Stimulated activated CD8-positive, alpha-beta memory T cell treated with anti-CD3 and anti-CD28 coated beads, Interleukin-12 subunit alpha, Interleukin-12 subunit beta, amount 100 ng/mL, for 24 hours (primary cell): ENCODE data around the gene PAK4.

ENCODE experiments used
- DNase-seq: peaks from one replicate; pipeline ENCODE4 v3.0.0-alpha.2; 2020; ENCODE audit errors: extremely low read depth

Gene PAK4

DNA sequence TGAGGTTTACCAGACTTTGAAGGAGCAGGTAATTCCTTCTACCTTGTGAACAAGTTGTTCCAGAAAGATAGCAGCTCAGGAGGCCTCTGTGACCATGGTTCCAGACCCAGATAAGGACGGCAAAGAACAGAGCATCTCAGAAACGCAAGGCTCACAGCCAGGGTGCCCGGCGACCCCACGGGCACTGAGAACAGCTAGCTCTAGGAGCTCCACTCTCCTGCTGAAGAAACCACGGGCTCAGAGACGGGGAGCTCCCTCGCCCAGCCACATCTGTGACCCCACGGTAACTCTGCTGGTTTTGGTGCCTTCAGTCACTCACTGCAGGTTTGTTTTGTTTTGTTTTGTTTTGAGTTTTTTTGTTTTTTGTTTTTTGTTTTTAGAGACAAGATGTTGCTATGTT lies 55.2 kb downstream of the PAK4 start:
- DNase-seq, result no peak

DNA sequence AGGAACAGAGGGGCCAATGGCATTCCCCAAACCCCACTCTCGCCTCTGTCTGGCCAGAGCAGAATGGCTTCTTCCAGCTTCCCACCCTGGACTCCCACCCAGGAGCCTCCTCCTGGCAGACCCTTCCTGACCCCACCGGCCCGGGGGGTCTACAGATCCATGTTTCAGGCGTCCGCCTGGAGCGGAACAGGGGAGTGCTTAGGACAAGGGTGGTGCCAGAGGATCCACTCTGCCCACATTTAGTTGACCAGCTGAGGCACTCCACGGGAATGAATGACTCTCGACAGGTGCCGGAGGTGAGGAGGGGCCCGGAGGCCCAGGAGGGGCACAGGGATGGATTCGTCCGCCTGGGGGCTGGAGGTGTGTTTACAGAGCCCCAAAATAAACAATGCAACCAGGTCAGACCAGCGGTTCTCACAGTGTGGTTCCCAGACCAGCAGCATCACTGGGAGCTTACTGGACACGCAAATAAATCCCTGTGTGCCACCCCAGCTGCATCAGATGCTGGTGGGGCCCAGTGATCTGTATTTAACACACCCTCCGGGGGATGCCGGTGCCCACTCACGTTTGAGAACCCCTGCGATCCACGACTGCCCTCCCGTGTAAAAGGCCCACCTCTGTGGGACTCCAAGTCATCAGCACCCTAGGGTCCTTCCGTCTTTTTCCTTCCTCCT lies 56.1 kb downstream of the PAK4 start:
- no peak for DNase-seq

- DNase-seq, result no peak
These were observed 56.6 kb downstream of the PAK4 start for GRCh38 chr19:39182174-39182505.

- DNase-seq, result no peak
These were observed 57.5 kb downstream of the PAK4 start for GRCh38 chr19:39183104-39183503.

- DNase-seq, result no peak
These were observed 60.8 kb downstream of the PAK4 start for GRCh38 chr19:39186391-39186790.

DNA sequence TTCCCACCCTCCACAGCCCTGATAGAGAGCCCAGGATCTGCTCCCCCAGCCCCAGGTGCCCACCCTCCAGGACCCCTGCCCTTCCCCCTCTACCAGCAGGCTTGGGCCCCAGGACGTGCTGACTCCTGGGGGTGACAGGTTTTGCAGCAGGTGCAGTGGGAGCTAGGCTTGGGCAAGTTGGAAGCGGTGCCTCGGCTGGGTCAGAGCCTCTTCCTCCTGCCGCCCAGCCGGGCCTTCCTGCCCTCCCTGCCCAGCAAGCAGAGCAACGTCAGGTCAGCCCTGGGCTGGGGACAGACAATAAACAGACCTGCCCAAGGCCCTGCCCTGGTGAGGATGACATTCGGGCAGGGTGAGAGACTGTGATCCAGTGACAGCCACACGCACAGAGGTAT lies 62.0 kb downstream of the PAK4 start:
- no peak for DNase-seq

DNA sequence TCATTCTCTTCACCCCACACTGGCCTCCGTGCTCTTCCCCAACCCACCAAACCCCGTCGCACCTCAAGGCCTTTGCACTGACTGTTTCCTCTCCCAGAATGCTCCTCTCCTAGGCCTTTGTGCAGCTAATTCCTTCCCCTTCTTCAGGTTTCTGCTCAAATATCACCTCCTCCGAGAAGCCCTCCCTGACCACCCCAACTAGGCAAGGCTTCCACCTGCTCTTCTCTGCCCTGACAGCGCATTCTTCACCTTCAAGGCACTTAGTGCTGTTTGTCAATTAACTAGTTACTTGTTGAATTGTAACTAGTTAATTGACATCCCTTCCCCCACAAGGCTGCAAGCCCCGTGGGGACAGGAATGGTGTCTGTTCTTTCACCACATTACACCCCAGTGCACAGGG lies 63.4 kb downstream of the PAK4 start:
- DNase-seq, result no peak

GRCh38 chr19:39190768-39191167 lies 65.2 kb downstream of the PAK4 start:
- DNase-seq, result no peak

DNA sequence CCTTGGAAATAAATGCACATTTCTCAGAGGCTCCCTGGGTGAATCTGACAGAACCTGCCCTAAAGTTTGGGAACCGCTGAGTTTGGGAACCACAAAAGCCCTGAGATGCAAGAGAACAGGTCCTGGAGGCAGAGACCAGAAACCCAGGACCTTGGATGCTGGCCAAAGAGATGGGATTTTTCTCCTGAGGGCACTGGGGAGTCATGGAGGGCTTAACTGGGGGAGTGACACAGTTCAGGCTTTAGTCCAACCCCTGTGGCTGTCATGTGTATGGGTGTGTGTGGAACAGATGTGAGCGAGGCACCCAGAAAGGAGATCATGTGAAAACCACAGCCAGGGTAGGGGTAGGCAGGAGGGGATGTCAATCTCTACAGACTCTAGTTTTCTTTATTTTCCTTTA lies 67.3 kb downstream of the PAK4 start:
- DNase-seq, result no peak

- no peak for DNase-seq
These were observed 68.2 kb downstream of the PAK4 start for GRCh38 chr19:39193803-39194202.

- no peak for DNase-seq
These were observed 69.4 kb downstream of the PAK4 start for GRCh38 chr19:39194832-39195542.

GRCh38 chr19:39195755-39196154 lies 70.2 kb downstream of the PAK4 start:
- no peak for DNase-seq

DNA sequence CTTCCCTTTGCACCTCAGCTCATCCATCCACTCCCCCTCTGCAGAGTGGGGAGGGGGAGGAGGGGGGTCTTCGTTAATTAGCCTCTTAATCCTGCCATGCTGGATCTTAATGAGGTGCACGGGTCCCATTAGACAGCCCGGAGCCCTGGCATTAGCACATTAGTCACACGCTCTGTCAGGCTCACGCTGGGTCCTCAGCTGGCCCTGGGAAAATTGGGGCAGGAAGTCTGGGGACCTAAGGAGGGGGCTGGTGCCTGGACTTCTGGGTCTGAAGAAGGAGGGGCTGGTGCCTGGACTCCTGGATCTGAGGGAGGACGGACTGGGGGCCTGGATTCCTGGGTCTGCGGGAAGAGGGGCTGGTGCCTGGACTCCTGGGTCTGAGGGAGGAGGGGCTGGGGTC lies 70.7 kb downstream of the PAK4 start:
- DNase-seq, result no peak

- DNase-seq, result no peak
These were observed 71.4 kb downstream of the PAK4 start, which contains the start of gene NCCRP1 for GRCh38 chr19:39196860-39197562. Gene NCCRP1, plus strand, starts transcription at chr19:39196964. Its CDS starts 19 bp downstream, at chr19:39196983.

DNA sequence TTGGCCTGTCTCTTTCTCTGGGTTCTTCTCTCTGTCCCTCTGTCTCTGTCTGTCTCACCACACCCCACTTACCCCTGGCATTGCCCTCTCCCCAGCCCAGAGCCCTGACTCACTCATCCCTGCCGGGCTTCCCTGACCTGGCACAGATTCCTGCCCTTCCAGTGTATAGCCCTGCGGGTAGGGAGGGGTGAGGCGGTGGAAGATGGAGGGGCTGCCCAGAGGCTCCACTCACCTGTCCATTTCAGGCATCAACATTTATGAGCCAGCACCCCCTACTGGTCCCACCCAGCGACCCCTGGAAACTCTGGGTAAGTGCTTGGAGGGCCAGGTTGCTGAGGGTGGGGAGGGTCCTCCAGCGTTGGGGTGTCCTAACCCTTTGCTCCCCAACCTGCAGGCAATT lies 72.2 kb downstream of the PAK4 start:
- DNase-seq, result no peak

- DNase-seq, result no peak
These were observed 73.4 kb downstream of the PAK4 start for GRCh38 chr19:39199025-39199424.

- DNase-seq, result no peak
These were observed 74.6 kb downstream of the PAK4 start for GRCh38 chr19:39200066-39200802.

- no peak for DNase-seq
These were observed 75.2 kb downstream of the PAK4 start for GRCh38 chr19:39200803-39201115.

DNA sequence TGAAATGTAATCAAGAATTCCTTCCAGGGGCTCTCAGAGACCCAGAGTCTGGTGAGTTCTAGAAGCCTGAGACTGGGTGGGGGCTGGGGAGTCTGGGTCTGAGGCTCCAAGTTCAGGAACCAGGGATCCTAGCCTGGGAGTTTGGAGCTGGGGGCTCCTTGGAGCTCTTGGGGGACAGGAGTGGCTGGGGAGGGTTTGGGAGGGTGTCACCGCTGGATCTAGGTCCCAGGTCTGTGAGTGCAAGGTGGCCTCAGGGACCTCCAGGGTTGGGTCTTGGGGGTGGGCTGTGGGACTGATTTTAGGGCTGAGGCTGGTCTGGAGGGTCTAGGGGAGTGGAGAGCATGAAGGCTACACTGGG lies 77.4 kb downstream of the PAK4 start:
- no peak for DNase-seq

DNA sequence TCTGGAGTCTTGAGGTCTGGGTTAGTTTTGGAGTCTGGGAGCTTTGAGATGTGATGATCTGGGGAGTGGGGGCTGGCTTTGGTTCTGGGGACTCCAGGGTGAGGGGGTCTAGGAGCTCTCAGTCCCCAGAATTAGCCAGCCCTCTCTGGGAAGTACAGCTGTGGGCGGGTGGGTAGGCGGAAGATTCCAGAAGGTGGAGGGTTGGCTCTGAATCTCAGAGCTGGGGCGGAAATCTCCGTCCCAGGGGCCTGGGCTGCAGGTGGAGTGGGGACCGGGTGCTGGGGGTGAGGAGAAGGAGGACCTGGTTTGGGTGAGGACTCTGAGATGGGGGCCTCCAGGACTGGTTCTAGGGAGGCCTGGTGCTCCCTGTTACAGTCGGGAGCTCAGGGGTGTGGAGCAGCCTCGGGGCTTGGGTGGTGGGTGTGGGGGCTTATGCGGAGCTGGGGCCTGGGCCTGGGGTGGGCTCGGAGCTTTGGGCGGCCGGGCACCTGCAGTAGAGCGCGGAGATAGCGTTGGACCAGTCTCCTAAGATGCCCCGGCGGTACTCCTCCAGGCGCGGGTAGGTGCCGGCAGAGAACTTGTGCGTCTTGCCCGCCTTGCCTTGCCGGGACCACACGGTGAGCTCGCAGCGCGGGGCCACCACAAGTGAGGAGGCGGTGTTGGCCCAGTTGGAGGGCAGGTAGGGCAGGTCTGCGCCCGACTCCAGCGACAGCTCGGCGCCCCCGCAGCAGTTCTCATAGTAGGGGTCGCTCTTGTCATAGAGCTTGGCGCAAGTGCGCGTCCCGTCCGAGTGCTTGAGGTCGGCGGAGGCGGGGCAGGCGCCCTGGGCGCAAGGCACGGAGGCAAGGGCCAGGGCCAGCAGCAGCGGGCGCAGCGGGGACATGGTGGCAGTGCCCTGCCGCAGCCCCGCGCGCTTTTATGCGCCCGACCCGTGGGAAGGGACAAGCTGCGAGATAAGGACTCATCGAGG lies 78.1 kb downstream of the PAK4 start, which contains the start of gene SYCN:
Gene SYCN (minus strand): TSS at position 892 of the 970 bp plus-strand sequence. CDS start 9 bp downstream, at position 883.
- DNase-seq, result no peak

- no peak for DNase-seq
These were observed 79.8 kb downstream of the PAK4 start for GRCh38 chr19:39205449-39205764.

GRCh38 chr19:39206122-39206521 lies 80.5 kb downstream of the PAK4 start:
- DNase-seq, result no peak
